ENCODE results near the gene LRCH1. TPM values are rescaled to one million over a fixed set of nuclear protein-coding genes. Genes with fewer than 3 reads are reported as not detected.

The LRCH1 gene
- total and polyA plus RNA-seq, 2 of the 13 experiments (the other 11 are each of a cell fraction or from before 2014, with no cell fraction given), result 4.1 to 12.6 TPM

GRCh38 chr13:46536341-46536740 lies 16.6 kb upstream of the LRCH1 start:
- H3K4me2 ChIP-seq (ENCODE audit: low read depth, low read length), result no peak overlapping the region
- ChIA-PET POLR2A (no interaction called here), CTCF (ENCODE audit: low intra/inter-chr PET ratio, low total read pairs) (no interaction called here)
- H3K27ac ChIP-seq (ENCODE audit: extremely low read length, insufficient read depth, low read length), result no peak overlapping the region
- 10% methylated on average over 2 of the region's 2 CpGs for WGBS (ENCODE audit: low lambda C conversion rate)
- DNase-seq (ENCODE audit: low spot score) (no peak), FAIRE-seq (no peak), ATAC-seq (no peak)
- H3K79me2 ChIP-seq (ENCODE audit: insufficient read depth, low read length), result no peaks in the 10 kb centered on the region
- no peaks in the 10 kb centered on the region for H3K9me3 ChIP-seq (ENCODE audit: low read length)
- H3K4me3 ChIP-seq (replicated peaks in 1 of 3; ENCODE audit: insufficient read depth in 1 of 3, low read depth in 2 of 3, low read length in 3 of 3), result no peak overlapping the region
- H3K9ac ChIP-seq (ENCODE audit: insufficient read depth, low read depth, low read length), result no peak overlapping the region
- in situ Hi-C loops (cut with HindIII; ENCODE audit: extremely low pct_ligation_motif_present, low pct_unique_long_range_greater_than_20kb) (no loop called here), intact Hi-C loops (cut with micrococcal nuclease; ENCODE audit: unreplicated experiment) (no loop called here)
- no peaks in the 10 kb centered on the region for H4K20me1 ChIP-seq (ENCODE audit: insufficient read depth, low read length)
- H3K27me3 ChIP-seq (ENCODE audit: control insufficient read depth in 1 of 2, insufficient read depth in 2 of 2, low read length in 2 of 2), result no peaks in the 10 kb centered on the region
- TF ChIP-seq ZNF660 (CRISPR knock-in tag; IDR thresholded peaks at IDR 0.05; ENCODE audit: borderline replicate concordance, low read depth), result no peak
- H2AFZ ChIP-seq (ENCODE audit: low read length), result no peak overlapping the region
- no TSS peak for BruUV-seq (replicated peaks)
- H3K36me3 ChIP-seq (replicated peaks in 1 of 2; ENCODE audit: control insufficient read depth in 1 of 2, insufficient read depth in 2 of 2, low read length in 2 of 2), result no peaks in the 10 kb centered on the region
- no peaks in the 10 kb centered on the region for H3K4me1 ChIP-seq (ENCODE audit: insufficient read depth, low read length)

DNA sequence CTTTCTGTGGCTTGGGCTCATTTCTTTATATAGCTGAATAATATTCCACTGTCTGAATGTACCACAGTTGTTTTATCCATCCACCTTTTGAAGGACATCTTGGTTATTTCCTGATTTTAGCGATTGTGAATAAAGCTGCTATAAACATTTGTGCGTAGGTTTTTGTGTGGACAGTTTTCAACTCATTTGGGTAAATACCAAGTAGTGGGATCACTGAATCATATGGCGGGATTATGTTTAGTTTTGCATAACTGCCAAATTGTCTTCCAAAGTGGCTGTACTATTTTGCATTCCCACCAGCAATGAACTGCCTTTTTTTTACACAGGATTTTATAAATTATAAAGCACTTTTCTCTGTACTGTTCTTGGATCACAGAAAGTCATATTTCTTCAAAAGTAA lies 13.7 kb upstream of the LRCH1 start:
- WGBS (ENCODE audit: low lambda C conversion rate), result 64% methylated on average over 3 of the region's 3 CpGs
- Histone ChIP-seq H3K79me2 (ENCODE audit: insufficient read depth, low read length) (no peaks in the 10 kb centered on the region), H3K27me3 (ENCODE audit: control insufficient read depth in 1 of 2, insufficient read depth in 2 of 2, low read length in 2 of 2) (no peaks in the 10 kb centered on the region; a peak in 1 of 5 replicates), H3K4me3 (replicated peaks in 1 of 3; ENCODE audit: insufficient read depth in 1 of 3, low read depth in 2 of 3, low read length in 3 of 3) (no peak overlapping the region), H3K4me2 (ENCODE audit: low read depth, low read length) (no peak overlapping the region), H3K27ac (ENCODE audit: extremely low read length, insufficient read depth, low read length) (no peak overlapping the region), H4K20me1 (ENCODE audit: insufficient read depth, low read length) (no peaks in the 10 kb centered on the region), H3K9ac (ENCODE audit: insufficient read depth, low read depth, low read length) (no peak overlapping the region), H3K36me3 (replicated peaks in 1 of 2; ENCODE audit: control insufficient read depth in 1 of 2, insufficient read depth in 2 of 2, low read length in 2 of 2) (no peaks in the 10 kb centered on the region), H3K9me3 (ENCODE audit: low read length) (no peaks in the 10 kb centered on the region), H3K4me1 (ENCODE audit: insufficient read depth, low read length) (no peaks in the 10 kb centered on the region), H2AFZ (ENCODE audit: low read length) (no peak overlapping the region)
- ChIA-PET POLR2A (no interaction called here), CTCF (ENCODE audit: low intra/inter-chr PET ratio, low total read pairs) (no interaction called here)
- FAIRE-seq (no peak), DNase-seq (ENCODE audit: low spot score) (no peak), ATAC-seq (no peak)
- in situ Hi-C loops (cut with HindIII; ENCODE audit: extremely low pct_ligation_motif_present, low pct_unique_long_range_greater_than_20kb), result no loop called here
- no TSS peak for BruUV-seq (replicated peaks)
- TF ChIP-seq ZNF629 (CRISPR knock-in tag; conservative IDR thresholded peaks at IDR 0.05) (no peak), GFI1 (CRISPR knock-in tag; IDR thresholded peaks at IDR 0.05; ENCODE audit: borderline replicate concordance) (no peak), ZNF777 (CRISPR knock-in tag; IDR thresholded peaks at IDR 0.05) (no peak), YEATS4 (CRISPR knock-in tag; IDR thresholded peaks at IDR 0.05; ENCODE audit: borderline replicate concordance) (no peak), JUND (CRISPR knock-in tag; IDR thresholded peaks at IDR 0.05) (no peak), ZNF766 (CRISPR knock-in tag; IDR thresholded peaks at IDR 0.05; ENCODE audit: borderline replicate concordance) (no peak), ZNF562 (CRISPR knock-in tag; IDR thresholded peaks at IDR 0.05; ENCODE audit: borderline replicate concordance) (no peak), CEBPB (IDR thresholded peaks at IDR 0.05; ENCODE audit: borderline replicate concordance, low read depth, low read length) (no peak), ZSCAN30 (CRISPR knock-in tag; IDR thresholded peaks at IDR 0.05) (no peak), EZH2 (conservative IDR thresholded peaks at IDR 0.05; ENCODE audit: low read depth, low read length) (no peak)
- TF ChIP-seq, protein P1, sequence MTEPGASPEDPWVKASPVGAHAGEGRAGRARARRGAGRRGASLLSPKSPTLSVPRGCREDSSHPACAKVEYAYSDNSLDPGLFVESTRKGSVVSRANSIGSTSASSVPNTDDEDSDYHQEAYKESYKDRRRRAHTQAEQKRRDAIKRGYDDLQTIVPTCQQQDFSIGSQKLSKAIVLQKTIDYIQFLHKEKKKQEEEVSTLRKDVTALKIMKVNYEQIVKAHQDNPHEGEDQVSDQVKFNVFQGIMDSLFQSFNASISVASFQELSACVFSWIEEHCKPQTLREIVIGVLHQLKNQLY (CRISPR knock-in tag; IDR thresholded peaks at IDR 0.05), result no peak
- TF ChIP-seq, protein P2, sequence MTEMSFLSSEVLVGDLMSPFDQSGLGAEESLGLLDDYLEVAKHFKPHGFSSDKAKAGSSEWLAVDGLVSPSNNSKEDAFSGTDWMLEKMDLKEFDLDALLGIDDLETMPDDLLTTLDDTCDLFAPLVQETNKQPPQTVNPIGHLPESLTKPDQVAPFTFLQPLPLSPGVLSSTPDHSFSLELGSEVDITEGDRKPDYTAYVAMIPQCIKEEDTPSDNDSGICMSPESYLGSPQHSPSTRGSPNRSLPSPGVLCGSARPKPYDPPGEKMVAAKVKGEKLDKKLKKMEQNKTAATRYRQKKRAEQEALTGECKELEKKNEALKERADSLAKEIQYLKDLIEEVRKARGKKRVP (CRISPR knock-in tag; IDR thresholded peaks at IDR 0.05), result no peak
- intact Hi-C loops (cut with micrococcal nuclease; ENCODE audit: unreplicated experiment), result no loop called here

Measured in HepG2 (cell line).